Measurements from ENCODE around the gene NUAK1.

- TF ChIP-seq POLR2AphosphoS5 (IDR thresholded peaks at IDR 0.05) (no peak), CTCF (IDR thresholded peaks at IDR 0.05) (no peak), POLR2A (IDR thresholded peaks at IDR 0.05) (no peak), EP300 (IDR thresholded peaks at IDR 0.05) (no peak)
These were observed 117.2 kb downstream of the NUAK1 start for GRCh38 chr12:106021516-106021915.
